HCT116 (cell line): ENCODE results near the gene SH2B3. TPM values are rescaled to one million over a fixed set of nuclear protein-coding genes. Genes with fewer than 3 reads are reported as not detected.

Experiments
- ATAC-seq: fragments of 200-7000 bp; cut with Tn5 transposase; 2 replicates; pipeline ENCODE4 v1.9.1; 2020; ENCODE audit warnings: mild to moderate bottlenecking, moderate library complexity
- BruUV-seq: library from RNA; stranded (reverse); fragments of 400-500 nt; replicated peaks from 2 replicates; lab custom pipeline; 2021; lab: Mats Ljungman, UMichigan
- CTCF ChIA-PET: fragments of 300-600 bp; sonication (Branson Sonifier 250); formaldehyde crosslinking; loops from one replicate; lab custom pipeline; 2021; ENCODE audit warnings: antibody characterized with exemption; lab: Charles Lee
- POLR2A ChIA-PET: fragments of 300-600, 350-600 bp; sonication (Branson Sonifier 250); formaldehyde crosslinking; loops from one replicate; lab custom pipeline; 2021; ENCODE audit warnings: antibody characterized with exemption; lab: Charles Lee
- RAD21 ChIA-PET, 2 experiments: fragments of 300-600 bp; sonication (Branson Sonifier 250); formaldehyde crosslinking; loops; one replicate each; lab custom pipeline; 2023; ENCODE audit warnings: low total read pairs in 2 of 2; ENCODE audit not compliant: uncharacterized antibody in 2 of 2, unreplicated experiment in 2 of 2, low non-redundant PET in 1 of 2; lab: Charles Lee
- DNase-seq: peaks from one replicate; pipeline ENCODE4 v3.0.0-alpha.2; 2010; ENCODE audit warnings: low read depth, low spot score
- H2AFZ ChIP-seq: fragments of 200-600 bp; shearing (Covaris generic), sonication (generic); 2 replicates; pipeline ENCODE4 v1.6.1; 2017; ENCODE audit warnings: low read depth, mixed run types, mixed read lengths, antibody characterized with exemption, low read length; ENCODE audit not compliant: poor library complexity, severe bottlenecking
- H3K27ac ChIP-seq: 2 replicates; pipeline ENCODE4 v1.5.1; 2012; ENCODE audit warnings: low read depth, low read length
- H3K27me3 ChIP-seq: fragments of 200-600 bp; sonication (generic); 2 replicates; pipeline ENCODE4 v1.6.1; 2016; ENCODE audit warnings: mixed run types, low read length, mixed read lengths; ENCODE audit not compliant: insufficient read depth
- H3K36me3 ChIP-seq, 2 experiments: fragments of 200-500 bp in 1 of 2; fragments of 200-600 bp in 1 of 2; sonication (Bioruptor generic) in 1 of 2; sonication (generic) in 1 of 2; 2 replicates each; pipeline versions ENCODE4 v1.5.1 to v1.6.1; 2014 to 2016; ENCODE audit warnings: low read length in 2 of 2, inconsistent platforms in 1 of 2, mixed read lengths in 1 of 2, mixed run types in 1 of 2; ENCODE audit not compliant: insufficient read depth in 2 of 2, control insufficient read depth in 1 of 2
- H3K4me1 ChIP-seq, 2 experiments: fragments of 200-600 bp in 1 of 2; sonication (generic) in 1 of 2; 2 replicates each; pipeline versions ENCODE4 v1.5.1 to v1.6.1; 2012 to 2017; ENCODE audit warnings: low read length in 2 of 2, inconsistent platforms in 1 of 2, mild to moderate bottlenecking in 1 of 2, mixed read lengths in 1 of 2, mixed run types in 1 of 2, moderate library complexity in 1 of 2; ENCODE audit not compliant: insufficient read depth in 2 of 2, control insufficient read depth in 1 of 2
- H3K4me2 ChIP-seq: fragments of 200-600 bp; sonication (generic); 2 replicates; pipeline ENCODE4 v1.6.1; 2017; ENCODE audit warnings: mixed run types, low read length, mixed read lengths
- H3K4me3 ChIP-seq, 2 experiments: fragments of 200-600 bp in 1 of 2; sonication (generic) in 1 of 2; replicated peaks in 1 of 2; 2 replicates each; pipeline ENCODE4 v1.5.1; 2011 to 2016; ENCODE audit warnings: low read length in 2 of 2, control low read depth in 1 of 2, low read depth in 1 of 2, mild to moderate bottlenecking in 1 of 2, mixed read lengths in 1 of 2, mixed run types in 1 of 2
- H3K79me2 ChIP-seq: fragments of 200-600 bp; sonication (generic); 2 replicates; pipeline ENCODE4 v1.6.1; 2017; ENCODE audit warnings: mild to moderate bottlenecking, mixed run types, low read length, moderate library complexity, mixed read lengths; ENCODE audit not compliant: insufficient read depth
- H3K9ac ChIP-seq: fragments of 200-600 bp; sonication (generic); 2 replicates; pipeline ENCODE4 v1.6.1; 2016; ENCODE audit warnings: low read length, mixed read lengths
- H3K9me2 ChIP-seq: fragments of 200-600 bp; sonication (generic), shearing (Covaris generic); 2 replicates; pipeline ENCODE4 v1.6.1; 2017; ENCODE audit warnings: mixed run types, mild to moderate bottlenecking, moderate library complexity; ENCODE audit not compliant: insufficient read depth
- H3K9me3 ChIP-seq, 2 experiments: fragments of 200-500 bp in 1 of 2; fragments of 200-600 bp in 1 of 2; sonication (Bioruptor generic) in 1 of 2; sonication (generic) in 1 of 2; 2 replicates each; pipeline ENCODE4 v1.6.1; 2014 to 2017; ENCODE audit warnings: low read length in 2 of 2, mixed read lengths in 2 of 2, inconsistent platforms in 1 of 2, low read depth in 1 of 2, mild to moderate bottlenecking in 1 of 2, mixed run types in 1 of 2, moderate library complexity in 1 of 2; ENCODE audit not compliant: control insufficient read depth in 1 of 2, insufficient read depth in 1 of 2
- H4K20me1 ChIP-seq: fragments of 200-600 bp; sonication (generic), shearing (Covaris generic); 2 replicates; pipeline ENCODE4 v1.6.1; 2017; ENCODE audit warnings: mixed run types, mild to moderate bottlenecking, moderate library complexity; ENCODE audit not compliant: insufficient read depth
- EZH2 ChIP-seq: fragments of 200-600 bp; sonication (generic); IDR thresholded peaks from 2 replicates; pipeline ENCODE4 v1.6.1; 2017; ENCODE audit warnings: antibody characterized with exemption, mixed run types
- EZH2phosphoT487 ChIP-seq: fragments of 200-600 bp; IDR thresholded peaks from 2 replicates; pipeline ENCODE4 v1.6.1; 2018; ENCODE audit warnings: antibody characterized with exemption, borderline replicate concordance
- POLR2A ChIP-seq: IDR thresholded peaks from 2 replicates; pipeline ENCODE4 v1.7.0; 2011; ENCODE audit warnings: borderline replicate concordance; ENCODE audit not compliant: insufficient read depth, insufficient read length; ENCODE audit errors: extremely low read depth
- POLR2AphosphoS5 ChIP-seq: IDR thresholded peaks from 2 replicates; pipeline ENCODE4 v1.6.1; 2011; ENCODE audit warnings: mild to moderate bottlenecking, low read depth, low read length, moderate library complexity
- SRF ChIP-seq: IDR thresholded peaks from 2 replicates; pipeline ENCODE4 v1.6.1; 2012; ENCODE audit warnings: low read depth
- intact Hi-C: fragments of 100-400 bp; cut with micrococcal nuclease; formaldehyde crosslinking; loops from 2 replicates; pipeline ENCODE4 v1.10.0; 2022
- total RNA-seq: library from RNA; stranded (reverse); gene quantifications from one replicate; pipeline ENCODE4 v1.2.1, GENCODE V29; 2021; ENCODE audit not compliant: unreplicated experiment
- TF ChIP-seq, protein P1 (sequence below): IDR thresholded peaks from 2 replicates; pipeline ENCODE4 v1.6.1; 2012

SH2B3 gene
- total RNA-seq, 1 experiment from 2014 or later: 17.3 TPM

DNA sequence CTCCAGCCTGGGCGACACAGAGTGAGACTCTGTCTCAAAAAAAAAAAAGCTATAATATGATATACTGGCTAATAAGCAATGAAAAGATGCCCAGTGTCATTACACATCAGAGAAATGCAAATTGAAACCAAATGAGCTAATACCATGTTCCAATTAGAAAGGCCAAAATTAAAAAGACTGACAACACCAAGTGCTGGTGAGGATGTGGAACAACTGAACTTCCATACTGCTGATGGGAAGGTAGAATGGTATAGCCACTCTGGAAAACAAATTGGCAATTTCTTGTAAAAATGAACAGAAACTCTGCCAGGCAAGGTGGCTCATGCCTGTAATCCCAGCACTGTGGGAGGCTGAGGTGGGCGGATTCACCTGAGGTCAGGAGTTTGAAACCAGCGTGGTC lies 28.3 kb upstream of the SH2B3 start:
- Histone ChIP-seq H2AFZ (no peak overlapping the region), H4K20me1 (no peaks in the 10 kb centered on the region), H3K79me2 (no peaks in the 10 kb centered on the region), H3K9ac (no peak overlapping the region), H3K4me2 (no peak overlapping the region), H3K27me3 (no peaks in the 10 kb centered on the region), H3K27ac (no peak overlapping the region), H3K4me3 (no peak overlapping the region), H3K36me3 (no peaks in the 10 kb centered on the region), H3K9me2 (no peaks in the 10 kb centered on the region), H3K4me1 (no peaks in the 10 kb centered on the region), H3K9me3 (no peaks in the 10 kb centered on the region)
- no TSS peak for BruUV-seq
- RAD21 ChIA-PET: no interaction called here
- POLR2A ChIA-PET: no interaction called here
- DNase-seq (no peak), ATAC-seq (no peak)
- CTCF ChIA-PET: no interaction called here
- no peak for TF ChIP-seq SRF
- no peak for TF ChIP-seq POLR2AphosphoS5
- no peak for TF ChIP-seq POLR2A
- TF ChIP-seq EZH2: no peak
- TF ChIP-seq EZH2phosphoT487: no peak
- intact Hi-C loops: no loop called here

DNA sequence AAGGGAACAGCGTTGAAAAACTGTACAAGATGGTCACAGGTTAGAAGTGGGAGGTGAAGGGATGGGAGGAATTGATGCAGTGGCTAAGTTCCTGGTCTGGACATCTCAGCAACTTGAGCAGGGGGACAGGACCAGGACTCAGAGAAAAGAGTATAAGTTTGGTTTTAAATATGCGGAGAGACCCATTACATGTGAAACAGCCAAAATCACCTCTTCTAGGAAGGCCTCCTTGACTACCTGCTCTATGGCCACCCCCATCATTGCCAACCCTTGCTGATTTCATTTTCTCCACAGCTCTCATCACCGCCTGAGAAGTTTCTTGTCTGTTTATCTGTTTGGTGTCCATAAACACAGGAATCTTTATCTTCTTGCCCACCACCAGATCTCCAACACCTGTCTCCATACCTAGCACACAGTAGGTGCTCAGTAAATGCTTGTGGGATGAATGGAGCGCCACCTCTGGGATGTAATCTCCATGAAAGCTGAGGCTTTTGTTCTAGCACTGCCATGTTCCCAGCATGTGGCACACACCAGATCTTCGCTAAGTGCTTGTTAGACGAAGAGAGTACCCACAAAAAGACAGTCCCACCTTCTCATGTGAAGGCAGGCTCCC lies 25.7 kb upstream of the SH2B3 start:
- no peak overlapping the region for H3K27ac ChIP-seq
- H4K20me1 ChIP-seq: no peaks in the 10 kb centered on the region
- H3K4me1 ChIP-seq: no peaks in the 10 kb centered on the region
- intact Hi-C loops: no loop called here
- no peaks in the 10 kb centered on the region for H3K9me3 ChIP-seq
- ChIA-PET CTCF (no interaction called here), RAD21 (no interaction called here), POLR2A (no interaction called here)
- H3K4me3 ChIP-seq: no peak overlapping the region
- no peaks in the 10 kb centered on the region for H3K79me2 ChIP-seq
- ATAC-seq (no peak), DNase-seq (no peak)
- no peaks in the 10 kb centered on the region for H3K36me3 ChIP-seq
- no peaks in the 10 kb centered on the region for H3K27me3 ChIP-seq
- H3K9me2 ChIP-seq: no peaks in the 10 kb centered on the region
- no TSS peak for BruUV-seq
- no peak overlapping the region for H3K9ac ChIP-seq
- TF ChIP-seq, protein P1, sequence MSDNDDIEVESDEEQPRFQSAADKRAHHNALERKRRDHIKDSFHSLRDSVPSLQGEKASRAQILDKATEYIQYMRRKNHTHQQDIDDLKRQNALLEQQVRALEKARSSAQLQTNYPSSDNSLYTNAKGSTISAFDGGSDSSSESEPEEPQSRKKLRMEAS: no peak
- H2AFZ ChIP-seq: no peak overlapping the region
- H3K4me2 ChIP-seq: no peak overlapping the region
